ENCODE results near the gene C19orf47. TPM values are rescaled to one million over a fixed set of nuclear protein-coding genes. Genes with fewer than 3 reads are reported as not detected.

Gene C19orf47
- total RNA-seq, 2 experiments from 2014 or later = 17.5 to 18.0 TPM

GRCh38 chr19:40272261-40272660, 75.9 kb downstream of the C19orf47 start:
- DNase-seq (no peak), ATAC-seq (no peak)
- no peaks in the 10 kb centered on the region for H3K9me3 Mint-ChIP-seq
- no peaks in the 10 kb centered on the region for H3K27me3 Mint-ChIP-seq
- intact Hi-C loops (cut with micrococcal nuclease) = no loop called here
- no peak overlapping the region for H3K4me3 Mint-ChIP-seq
- CTCF ChIA-PET = interaction anchor here (1.1 kb wide), 1 partner anchor 9 kb away, joined by 3 read pairs; no protein-coding TSS in a partner anchor
- peaks cover 11% of the 10 kb centered on the region for H3K36me3 Mint-ChIP-seq (ENCODE audit: low read depth)
- TF ChIP-seq CTCF (IDR thresholded peaks at IDR 0.05) = no peak
- H3K4me1 Mint-ChIP-seq (ENCODE audit: low read depth) = peaks cover 62% of the 10 kb centered on the region
- POLR2A ChIA-PET = no interaction called here
- H3K27ac Mint-ChIP-seq = peak overlapping the region; percentile 17

- CTCF ChIA-PET = interaction anchor here (1.1 kb wide), 1 partner anchor 9 kb away, joined by 3 read pairs; no protein-coding TSS in a partner anchor
- ATAC-seq (no peak), DNase-seq (no peak)
- peaks cover 11% of the 10 kb centered on the region for H3K36me3 Mint-ChIP-seq (ENCODE audit: low read depth)
- no peak for TF ChIP-seq CTCF (IDR thresholded peaks at IDR 0.05)
- POLR2A ChIA-PET = no interaction called here
- no peaks in the 10 kb centered on the region for H3K9me3 Mint-ChIP-seq
- H3K4me3 Mint-ChIP-seq = no peak overlapping the region
- no peaks in the 10 kb centered on the region for H3K27me3 Mint-ChIP-seq
- no peak overlapping the region for H3K27ac Mint-ChIP-seq
- intact Hi-C loops (cut with micrococcal nuclease) = no loop called here
- peaks cover 59% of the 10 kb centered on the region for H3K4me1 Mint-ChIP-seq (ENCODE audit: low read depth)
Observed at GRCh38 chr19:40271706-40272105, 76.5 kb downstream of the C19orf47 start.

GRCh38 chr19:40270362-40271089, 77.7 kb downstream of the C19orf47 start:
- H3K36me3 Mint-ChIP-seq (ENCODE audit: low read depth) = peaks cover 11% of the 10 kb centered on the region

More at GRCh38 chr19:40270362-40271089, 77.7 kb downstream of the C19orf47 start:
- Mint-ChIP-seq H3K4me1 (ENCODE audit: low read depth) (peaks cover 54% of the 10 kb centered on the region), H3K9me3 (no peaks in the 10 kb centered on the region), H3K4me3 (no peak overlapping the region), H3K27me3 (no peaks in the 10 kb centered on the region), H3K27ac (no peak overlapping the region)
- no peak for TF ChIP-seq CTCF (IDR thresholded peaks at IDR 0.05)
- DNase-seq (no peak), ATAC-seq (no peak)
- ChIA-PET CTCF (interaction anchor here (1.3 kb wide), 1 partner anchor 12 kb away, joined by 3 read pairs; no protein-coding TSS in a partner anchor), POLR2A (no interaction called here)
- intact Hi-C loops (cut with micrococcal nuclease) = no loop called here

Small RNAs within 50 kb of the gene (microRNA-seq; reads per million reads assigned to microRNA genes)
- gene MIR641 (ENCODE audit: borderline microRNAs expressed, borderline replicate concordance) = 50.3 reads per million, percentile 59 among the genes with 10 or more reads in this experiment
- not detected for gene MIR6796 (ENCODE audit: borderline microRNAs expressed, borderline replicate concordance)

Other genes starting within 250 kb of the C19orf47 start
- 10 to 100 TPM; 11.3 to 12.6 TPM for gene MAP3K10, start 157.0 kb downstream of the C19orf47 start, total RNA-seq
- not detected for gene TTC9B, start 130.0 kb downstream of the C19orf47 start, total RNA-seq
- not detected for gene CCNP, start 121.7 kb downstream of the C19orf47 start, total RNA-seq
- gene AKT2, start 63.1 kb downstream of the C19orf47 start, total RNA-seq = 100 to 1,000 TPM; 139 to 144 TPM
- 10 to 100 TPM; 54.4 to 56.7 TPM for gene PLD3, start 298 bp upstream of the C19orf47 start, total RNA-seq
- not detected for gene HIPK4, start 41.8 kb upstream of the C19orf47 start, total RNA-seq
- 1 to 10 TPM; 1.2 TPM for gene PRX, start 65.0 kb upstream of the C19orf47 start, total RNA-seq
- 10 to 100 TPM; 15.5 to 17.2 TPM for gene SERTAD1, start 77.6 kb upstream of the C19orf47 start, total RNA-seq
- 10 to 100 TPM in 1 of 2 experiments, 1 to 10 TPM in 1; 8.8 to 11.2 TPM for gene SERTAD3, start 95.9 kb upstream of the C19orf47 start, total RNA-seq
- gene BLVRB, start 117.3 kb upstream of the C19orf47 start, total RNA-seq = 10 to 100 TPM; 21.2 to 21.7 TPM
- 1 to 10 TPM; 1.3 to 2.3 TPM for gene SPTBN4, start 118.6 kb upstream of the C19orf47 start, total RNA-seq
- gene SHKBP1, start 228.5 kb upstream of the C19orf47 start, total RNA-seq = 10 to 100 TPM; 82.8 to 89.3 TPM